Activated CD8-positive, alpha-beta T cell treated with anti-CD3 and anti-CD28 coated beads, Interleukin-2, amount 10 ng/mL, durations not matched to agents 7 days and 5 days (primary cell): ENCODE measurements around the gene CACNA2D4. TPM values are rescaled to one million over a fixed set of nuclear protein-coding genes. Genes with fewer than 3 reads are reported as not detected.

Source experiments
- ATAC-seq: fragments of 150-1000 bp; cut with Tn5 transposase; one replicate; pipeline ENCODE4 v1.10.0; 2021; ENCODE audit warnings: moderate library complexity
- CTCF ChIA-PET: fragments of 350-600 bp; sonication (Branson Sonifier 250); formaldehyde crosslinking; loops from one replicate; lab custom pipeline; 2021; ENCODE audit warnings: antibody characterized with exemption; lab: Charles Lee
- POLR2A ChIA-PET: fragments of 350-600 bp; sonication (Branson Sonifier 250); formaldehyde crosslinking; loops from one replicate; lab custom pipeline; 2021; ENCODE audit warnings: antibody characterized with exemption; lab: Charles Lee
- DNase-seq: peaks from one replicate; pipeline ENCODE4 v3.0.0-alpha.2; 2020
- H3K27ac Mint-ChIP-seq: one replicate; pipeline ENCODE4 v1.8.0; 2021; ENCODE audit warnings: mild to moderate bottlenecking, mixed read lengths
- H3K27me3 Mint-ChIP-seq: one replicate; pipeline ENCODE4 v1.8.0; 2021; ENCODE audit warnings: low read depth, mixed read lengths
- H3K36me3 Mint-ChIP-seq: one replicate; pipeline ENCODE4 v1.8.0; 2021; ENCODE audit warnings: low read depth, mixed read lengths
- H3K4me1 Mint-ChIP-seq: one replicate; pipeline ENCODE4 v1.8.0; 2021; ENCODE audit warnings: low read depth, mixed read lengths
- H3K4me3 Mint-ChIP-seq: one replicate; pipeline ENCODE4 v1.8.0; 2021; ENCODE audit warnings: mild to moderate bottlenecking, mixed read lengths
- H3K9me3 Mint-ChIP-seq: one replicate; pipeline ENCODE4 v1.8.0; 2022; ENCODE audit warnings: mixed read lengths; ENCODE audit not compliant: insufficient read depth
- total RNA-seq, 2 experiments: library from RNA; stranded (reverse); gene quantifications; one replicate each; pipeline ENCODE4 v1.2.3, GENCODE V29; 2021

The CACNA2D4 gene
- total RNA-seq, 2 experiments from 2014 or later: 6.8 to 7.0 TPM

DNA sequence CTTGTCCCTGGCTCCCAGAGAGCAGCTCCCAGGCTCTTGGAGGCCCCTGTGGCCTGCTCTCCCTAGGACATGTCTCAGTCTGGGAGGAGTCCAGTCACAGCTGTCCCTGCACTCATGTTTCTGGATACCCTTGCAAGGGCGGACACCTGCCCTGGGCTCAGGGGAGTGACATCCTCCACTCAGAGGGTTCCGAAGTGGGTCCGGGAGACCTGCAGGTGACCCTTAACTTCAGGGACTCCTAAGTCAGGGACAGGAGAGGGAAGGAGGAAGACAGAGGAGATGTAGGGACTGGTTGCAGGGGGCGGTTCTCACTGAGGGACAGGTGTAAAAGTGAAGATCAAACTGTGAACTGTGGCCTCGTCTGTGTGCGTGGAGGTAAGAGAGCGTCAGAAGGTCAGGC is 37.6 kb downstream of the CACNA2D4 start:
- no peak overlapping the region for H3K27ac Mint-ChIP-seq
- no peaks in the 10 kb centered on the region for H3K9me3 Mint-ChIP-seq
- H3K36me3 Mint-ChIP-seq: no peaks in the 10 kb centered on the region
- no peaks in the 10 kb centered on the region for H3K4me1 Mint-ChIP-seq
- DNase-seq: peak; percentile 11
- no peak for ATAC-seq
- POLR2A ChIA-PET: no interaction called here
- H3K27me3 Mint-ChIP-seq: peaks cover 3% of the 10 kb centered on the region
- CTCF ChIA-PET: no interaction called here
- H3K4me3 Mint-ChIP-seq: no peak overlapping the region

DNA sequence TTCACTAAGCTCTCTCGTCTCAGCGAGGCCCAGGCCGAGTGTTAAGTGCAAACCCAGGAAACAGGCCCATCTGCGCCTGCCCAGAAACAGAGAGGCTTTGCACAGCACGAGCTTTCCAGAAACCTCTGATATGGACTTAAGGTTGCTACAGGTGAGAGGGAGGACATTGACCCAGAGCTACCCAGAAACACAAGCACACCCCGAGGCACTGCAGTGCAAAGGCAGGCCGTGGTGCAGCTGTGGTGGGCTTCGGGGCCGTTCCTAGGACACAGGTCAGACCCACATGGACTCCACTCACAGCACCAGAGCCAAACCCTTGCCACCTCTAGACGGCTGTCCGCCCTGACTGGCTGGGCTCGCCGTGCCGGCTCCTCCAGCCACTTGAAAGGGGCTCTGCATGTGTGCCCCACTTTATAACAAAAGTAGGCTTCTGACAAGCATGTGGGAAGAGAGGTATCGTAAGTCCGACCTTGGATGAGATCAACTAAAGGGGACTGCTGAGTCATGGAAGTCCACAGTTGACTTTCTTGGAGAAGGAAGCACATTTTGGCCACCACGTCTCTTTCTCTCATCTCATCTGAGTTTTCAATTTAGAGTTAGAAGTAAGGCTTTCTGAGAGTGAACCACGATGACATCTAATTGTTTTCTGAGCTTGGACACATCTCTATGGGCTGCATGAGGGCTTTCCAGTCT is 38.2 kb downstream of the CACNA2D4 start:
- no peaks in the 10 kb centered on the region for H3K36me3 Mint-ChIP-seq
- no peak for ATAC-seq
- H3K4me3 Mint-ChIP-seq: no peak overlapping the region
- peaks cover 5% of the 10 kb centered on the region for H3K27me3 Mint-ChIP-seq
- no peaks in the 10 kb centered on the region for H3K9me3 Mint-ChIP-seq
- no peak overlapping the region for H3K27ac Mint-ChIP-seq
- ChIA-PET POLR2A (no interaction called here), CTCF (no interaction called here)
- H3K4me1 Mint-ChIP-seq: no peaks in the 10 kb centered on the region
- DNase-seq: peak; percentile 12

DNA sequence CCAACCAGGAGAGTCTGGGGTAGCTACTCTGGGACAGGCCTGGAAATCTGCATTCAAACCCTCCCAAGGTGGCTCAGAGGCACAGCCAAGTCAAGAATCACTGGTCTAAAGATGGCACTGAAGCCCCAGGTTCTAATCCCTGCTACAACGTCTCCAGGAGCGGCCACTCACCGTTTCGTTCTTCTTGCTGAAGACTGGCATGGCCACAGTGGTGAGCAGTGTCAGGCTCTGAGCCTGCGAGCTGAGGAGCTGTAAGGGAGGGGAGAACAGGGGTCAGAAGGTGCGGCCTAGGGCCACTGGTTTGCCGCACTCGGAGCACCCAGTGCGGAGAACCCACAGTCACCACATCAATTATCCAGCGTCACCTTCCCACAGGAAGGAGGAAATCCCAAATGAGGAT is 38.8 kb downstream of the CACNA2D4 start:
- H3K36me3 Mint-ChIP-seq: no peaks in the 10 kb centered on the region
- ChIA-PET CTCF (no interaction called here), POLR2A (no interaction called here)
- no peaks in the 10 kb centered on the region for H3K9me3 Mint-ChIP-seq
- H3K27ac Mint-ChIP-seq: no peak overlapping the region
- no peak for ATAC-seq
- peak; percentile 5 for DNase-seq
- H3K4me3 Mint-ChIP-seq: no peak overlapping the region
- H3K4me1 Mint-ChIP-seq: no peaks in the 10 kb centered on the region
- peaks cover 5% of the 10 kb centered on the region for H3K27me3 Mint-ChIP-seq

- no peaks in the 10 kb centered on the region for H3K4me1 Mint-ChIP-seq
- CTCF ChIA-PET: no interaction called here
- no peaks in the 10 kb centered on the region for H3K9me3 Mint-ChIP-seq
- DNase-seq (peak; percentile 12), ATAC-seq (no peak)
- POLR2A ChIA-PET: no interaction called here
- no peak overlapping the region for H3K4me3 Mint-ChIP-seq
- H3K36me3 Mint-ChIP-seq: no peaks in the 10 kb centered on the region
- H3K27me3 Mint-ChIP-seq: peaks cover 5% of the 10 kb centered on the region
- H3K27ac Mint-ChIP-seq: no peak overlapping the region
These were observed 39.8 kb downstream of the CACNA2D4 start for GRCh38 chr12:1878695-1879094.

GRCh38 chr12:1878214-1878613 is 40.2 kb downstream of the CACNA2D4 start:
- Mint-ChIP-seq H3K27me3 (peaks cover 5% of the 10 kb centered on the region), H3K4me1 (no peaks in the 10 kb centered on the region), H3K4me3 (no peak overlapping the region), H3K9me3 (no peaks in the 10 kb centered on the region), H3K36me3 (no peaks in the 10 kb centered on the region), H3K27ac (no peak overlapping the region)
- ChIA-PET POLR2A (no interaction called here), CTCF (no interaction called here)
- ATAC-seq (no peak), DNase-seq (peak; percentile 8)

- Mint-ChIP-seq H3K27ac (no peak overlapping the region), H3K9me3 (no peaks in the 10 kb centered on the region), H3K4me3 (no peak overlapping the region), H3K4me1 (no peaks in the 10 kb centered on the region), H3K36me3 (no peaks in the 10 kb centered on the region), H3K27me3 (peaks cover 5% of the 10 kb centered on the region)
- POLR2A ChIA-PET: no interaction called here
- peak; percentile 17 for DNase-seq
- CTCF ChIA-PET: no interaction called here
- ATAC-seq: no peak
These were observed 41.1 kb downstream of the CACNA2D4 start for GRCh38 chr12:1877169-1877878.

DNA sequence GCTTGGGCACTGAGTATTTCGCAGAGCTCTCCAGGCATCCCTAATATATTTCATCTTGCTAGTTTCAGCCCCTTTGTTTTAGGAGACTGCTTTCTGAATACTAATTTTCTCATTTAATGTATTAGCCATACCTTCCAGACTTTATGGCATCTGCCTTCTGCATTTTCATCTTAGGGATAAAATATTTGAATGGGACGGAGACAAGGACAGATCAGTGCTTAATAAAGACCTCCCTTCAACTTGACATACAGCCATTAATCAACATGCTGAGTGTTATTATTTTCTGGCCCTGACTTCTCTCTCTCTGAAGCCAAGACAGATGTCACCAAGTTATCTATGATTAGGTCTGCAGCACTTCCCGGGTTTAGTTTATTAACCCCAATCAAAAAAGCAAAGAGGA is 42.4 kb downstream of the CACNA2D4 start:
- H3K36me3 Mint-ChIP-seq: no peaks in the 10 kb centered on the region
- ChIA-PET POLR2A (no interaction called here), CTCF (no interaction called here)
- no peak overlapping the region for H3K4me3 Mint-ChIP-seq
- ATAC-seq (no peak), DNase-seq (no peak)
- H3K27me3 Mint-ChIP-seq: peaks cover 5% of the 10 kb centered on the region
- peaks cover 5% of the 10 kb centered on the region for H3K9me3 Mint-ChIP-seq
- no peak overlapping the region for H3K27ac Mint-ChIP-seq
- H3K4me1 Mint-ChIP-seq: no peaks in the 10 kb centered on the region

- H3K27me3 Mint-ChIP-seq: peaks cover 5% of the 10 kb centered on the region
- no peaks in the 10 kb centered on the region for H3K4me1 Mint-ChIP-seq
- no peak for ATAC-seq
- no peak overlapping the region for H3K27ac Mint-ChIP-seq
- POLR2A ChIA-PET: no interaction called here
- CTCF ChIA-PET: no interaction called here
- no peaks in the 10 kb centered on the region for H3K36me3 Mint-ChIP-seq
- no peak overlapping the region for H3K4me3 Mint-ChIP-seq
- H3K9me3 Mint-ChIP-seq: peaks cover 5% of the 10 kb centered on the region
- no peak for DNase-seq
These were observed 42.8 kb downstream of the CACNA2D4 start for GRCh38 chr12:1875608-1876007.

DNA sequence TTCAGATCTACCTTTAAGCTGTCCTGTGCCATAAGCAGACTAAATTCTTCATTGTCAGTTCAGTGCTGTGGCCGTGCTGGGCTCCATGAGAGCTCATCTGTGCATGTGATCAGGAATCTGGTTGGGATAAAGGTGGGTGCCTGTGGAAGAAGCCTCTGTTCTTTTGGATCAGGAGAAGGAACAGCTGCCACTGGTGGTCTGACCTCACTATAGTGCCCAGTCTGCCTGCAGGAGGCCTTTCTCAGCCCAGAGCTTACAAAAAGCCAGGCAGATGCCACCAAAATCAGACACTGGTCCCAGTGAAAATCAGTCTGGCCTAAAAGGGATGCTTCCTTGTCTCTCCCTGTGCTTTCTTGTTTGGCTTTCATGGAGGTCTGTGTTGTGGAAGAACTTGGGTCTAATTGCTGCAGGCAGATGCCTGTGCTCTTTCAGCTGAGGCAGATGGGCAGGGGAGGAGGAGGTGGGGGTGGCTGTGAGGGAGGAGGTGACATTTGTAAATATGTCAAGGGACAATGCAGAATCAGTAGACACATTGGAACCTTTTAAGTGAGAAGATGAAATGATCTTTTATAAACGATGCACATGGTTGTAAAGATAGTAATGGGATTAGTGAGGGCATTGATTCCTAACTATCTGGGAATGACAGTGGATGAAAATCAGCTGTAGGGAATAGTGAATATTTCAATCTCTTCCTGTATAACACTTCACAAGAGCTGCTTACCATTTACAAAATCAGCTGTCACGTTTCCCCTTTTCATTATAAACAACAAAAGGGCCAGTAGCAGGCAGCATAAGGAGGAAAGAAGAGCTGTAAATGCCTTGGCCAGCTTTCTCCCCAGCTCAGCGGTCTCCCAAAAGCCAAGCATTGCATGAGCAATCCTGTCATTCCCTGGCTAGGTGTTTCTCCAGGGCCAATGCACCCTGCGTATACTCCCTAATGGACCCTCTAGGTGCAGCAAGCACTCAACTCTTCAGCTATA is 44.6 kb downstream of the CACNA2D4 start:
- CTCF ChIA-PET: interaction anchor here (0.7 kb wide), 1 partner anchor 82 kb away, joined by 3 read pairs; no protein-coding TSS in a partner anchor
- DNase-seq: peak; percentile 14
- peaks cover 11% of the 10 kb centered on the region for H3K27me3 Mint-ChIP-seq
- POLR2A ChIA-PET: no interaction called here
- peaks cover 5% of the 10 kb centered on the region for H3K9me3 Mint-ChIP-seq
- no peak for ATAC-seq
- no peaks in the 10 kb centered on the region for H3K4me1 Mint-ChIP-seq
- no peak overlapping the region for H3K4me3 Mint-ChIP-seq
- H3K36me3 Mint-ChIP-seq: no peaks in the 10 kb centered on the region
- no peak overlapping the region for H3K27ac Mint-ChIP-seq

DNA sequence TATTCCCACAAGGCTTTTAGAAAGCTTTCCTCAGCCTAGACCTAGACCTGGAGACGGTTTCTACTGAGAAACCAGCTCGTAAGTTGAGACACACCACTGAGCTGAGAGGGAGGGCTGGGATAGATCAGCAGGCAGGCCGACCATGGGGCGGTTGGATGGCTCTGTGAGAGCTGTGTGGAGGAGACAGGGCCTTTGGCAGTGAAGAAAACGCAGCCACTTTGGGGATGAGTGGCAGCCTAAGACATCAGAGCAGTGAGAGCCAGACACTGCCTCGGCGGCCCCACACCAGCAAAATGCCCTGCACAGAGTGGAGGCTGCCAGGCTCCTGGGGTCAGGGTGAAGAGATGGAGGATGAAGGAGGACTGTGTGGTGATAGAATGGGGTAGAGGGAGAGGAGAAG is 46.0 kb downstream of the CACNA2D4 start:
- no peaks in the 10 kb centered on the region for H3K4me1 Mint-ChIP-seq
- H3K4me3 Mint-ChIP-seq: no peak overlapping the region
- CTCF ChIA-PET: no interaction called here
- POLR2A ChIA-PET: no interaction called here
- DNase-seq (peak; percentile 6), ATAC-seq (no peak)
- no peaks in the 10 kb centered on the region for H3K36me3 Mint-ChIP-seq
- peaks cover 5% of the 10 kb centered on the region for H3K9me3 Mint-ChIP-seq
- H3K27ac Mint-ChIP-seq: no peak overlapping the region
- peaks cover 21% of the 10 kb centered on the region for H3K27me3 Mint-ChIP-seq

GRCh38 chr12:1872001-1872400 is 46.5 kb downstream of the CACNA2D4 start:
- no peak overlapping the region for H3K4me3 Mint-ChIP-seq
- CTCF ChIA-PET: no interaction called here
- H3K27ac Mint-ChIP-seq: no peak overlapping the region
- no peaks in the 10 kb centered on the region for H3K4me1 Mint-ChIP-seq
- peaks cover 22% of the 10 kb centered on the region for H3K27me3 Mint-ChIP-seq
- DNase-seq (no peak), ATAC-seq (no peak)
- peaks cover 5% of the 10 kb centered on the region for H3K9me3 Mint-ChIP-seq
- H3K36me3 Mint-ChIP-seq: no peaks in the 10 kb centered on the region
- POLR2A ChIA-PET: no interaction called here
